ENCODE measurements around the gene F5.

F5 gene

DNA sequence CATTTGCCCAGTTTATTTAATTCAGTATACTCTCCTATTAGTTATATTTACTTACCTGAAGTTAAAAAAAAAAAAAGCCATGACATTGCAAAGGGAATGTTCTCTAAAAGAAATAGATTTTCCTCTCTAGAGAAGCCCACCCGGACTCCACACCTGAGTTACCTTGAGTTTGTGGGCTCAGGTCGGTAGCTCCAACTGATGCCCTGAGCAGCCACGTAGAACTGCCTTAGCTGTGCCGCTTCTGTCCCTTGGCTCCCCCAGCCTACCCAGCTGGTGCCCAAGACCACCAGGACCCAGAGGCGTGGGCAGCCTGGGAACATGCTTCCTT lies 250 bp downstream of the F5 start:
- no peak for DNase-seq

DNA sequence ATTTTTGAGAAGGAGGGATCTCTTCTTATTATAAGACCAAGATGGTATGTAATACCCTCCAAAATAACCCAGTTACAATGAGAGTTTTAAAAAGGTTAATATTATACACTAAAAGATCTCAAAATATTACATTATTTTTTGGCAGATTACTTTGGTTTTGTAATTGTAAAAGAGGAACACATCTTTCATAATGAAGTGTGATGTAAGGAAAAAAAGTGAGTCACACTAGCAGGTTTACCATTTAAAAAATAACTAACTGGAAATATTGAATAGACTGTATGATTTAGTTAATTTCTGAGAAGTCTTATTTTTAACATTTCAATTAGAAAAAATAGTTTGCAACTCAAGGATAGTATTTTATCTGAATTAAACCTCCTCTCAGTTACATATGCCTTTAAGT lies 1.1 kb downstream of the F5 start:
- no peak for DNase-seq

DNA sequence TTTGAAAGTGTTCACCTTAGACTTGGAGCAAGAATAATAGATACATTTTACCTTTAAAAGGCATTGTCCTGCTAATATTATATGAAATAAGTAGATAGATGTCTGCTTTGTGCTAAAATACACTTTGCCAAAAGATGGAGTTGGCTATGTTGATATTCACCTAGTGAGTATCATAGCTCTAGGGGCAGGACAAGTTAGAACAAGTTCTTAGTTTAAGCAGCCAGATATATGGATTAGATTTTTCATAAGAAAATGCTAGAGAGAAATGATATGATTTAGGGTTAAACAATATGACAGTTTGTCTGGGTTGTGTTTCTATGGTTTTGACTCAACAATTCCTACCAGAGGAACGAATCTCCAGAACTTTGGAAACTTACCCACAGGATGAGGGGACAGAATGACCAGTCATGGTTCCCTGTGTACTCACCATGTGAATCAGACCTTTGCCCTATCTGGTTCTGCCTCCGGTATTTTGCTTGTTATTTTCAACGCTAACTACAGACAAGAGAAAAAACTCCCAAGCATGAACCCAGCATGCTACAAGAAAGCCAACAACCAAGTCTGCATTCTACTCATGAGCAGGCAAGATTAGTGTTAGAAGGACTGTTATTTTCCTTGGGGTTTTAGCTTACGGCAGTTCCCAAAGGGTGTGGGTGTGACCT lies 1.7 kb downstream of the F5 start:
- DNase-seq: peak; percentile 19

DNA sequence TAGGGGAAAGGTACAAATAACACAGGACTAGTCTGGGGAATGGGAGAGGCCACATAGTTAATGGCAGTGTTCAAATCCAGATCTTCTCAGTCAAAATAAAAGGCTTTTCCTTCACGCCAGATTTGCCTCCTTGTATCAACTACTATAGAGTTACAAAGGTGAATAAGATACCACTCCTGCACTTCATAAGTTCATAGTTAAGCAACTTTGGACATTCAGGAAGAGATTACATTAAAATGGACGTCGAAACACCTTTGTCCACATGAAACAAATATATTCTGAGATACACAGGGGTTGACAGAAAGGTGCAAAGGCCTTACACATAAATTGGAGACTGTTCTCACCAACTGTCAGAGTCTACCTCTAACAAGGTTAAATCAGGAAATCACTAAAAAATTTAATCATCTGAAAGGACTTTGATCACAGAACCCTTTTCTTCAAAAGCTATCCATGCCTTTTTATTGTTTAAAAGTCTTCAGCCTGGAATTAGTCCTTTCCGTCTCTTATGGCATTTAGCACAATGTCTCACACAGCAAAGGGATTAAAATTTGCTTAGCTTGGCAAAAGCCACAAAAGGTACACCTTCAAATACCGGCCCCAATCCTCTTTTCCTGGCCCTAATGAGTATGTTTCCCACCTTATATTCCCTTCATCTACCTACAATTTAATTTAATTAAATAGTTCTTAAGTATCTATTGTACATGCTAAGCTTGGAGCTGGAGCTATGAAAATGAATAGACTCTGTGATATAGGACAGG lies 8.1 kb downstream of the F5 start:
- no peak for DNase-seq

DNA sequence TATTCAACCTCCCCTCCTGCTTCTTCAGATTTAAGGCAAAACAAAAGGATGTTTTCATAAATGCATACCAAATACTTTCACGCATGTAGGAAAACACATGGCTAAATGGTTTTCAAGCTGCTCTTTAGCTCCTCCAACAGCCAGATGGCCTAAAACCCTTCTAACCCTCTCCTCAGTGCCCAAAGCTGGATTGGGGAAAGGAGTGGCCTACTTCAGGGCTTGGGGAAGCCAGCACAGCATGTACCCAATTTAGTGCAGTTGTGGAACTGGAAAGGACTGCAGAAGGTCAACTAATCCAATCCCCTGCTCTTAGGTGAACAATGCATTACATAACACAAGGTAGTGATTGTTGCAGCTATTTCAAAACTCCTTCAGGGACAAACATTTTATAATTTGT lies 9.3 kb downstream of the F5 start:
- DNase-seq: no peak

DNA sequence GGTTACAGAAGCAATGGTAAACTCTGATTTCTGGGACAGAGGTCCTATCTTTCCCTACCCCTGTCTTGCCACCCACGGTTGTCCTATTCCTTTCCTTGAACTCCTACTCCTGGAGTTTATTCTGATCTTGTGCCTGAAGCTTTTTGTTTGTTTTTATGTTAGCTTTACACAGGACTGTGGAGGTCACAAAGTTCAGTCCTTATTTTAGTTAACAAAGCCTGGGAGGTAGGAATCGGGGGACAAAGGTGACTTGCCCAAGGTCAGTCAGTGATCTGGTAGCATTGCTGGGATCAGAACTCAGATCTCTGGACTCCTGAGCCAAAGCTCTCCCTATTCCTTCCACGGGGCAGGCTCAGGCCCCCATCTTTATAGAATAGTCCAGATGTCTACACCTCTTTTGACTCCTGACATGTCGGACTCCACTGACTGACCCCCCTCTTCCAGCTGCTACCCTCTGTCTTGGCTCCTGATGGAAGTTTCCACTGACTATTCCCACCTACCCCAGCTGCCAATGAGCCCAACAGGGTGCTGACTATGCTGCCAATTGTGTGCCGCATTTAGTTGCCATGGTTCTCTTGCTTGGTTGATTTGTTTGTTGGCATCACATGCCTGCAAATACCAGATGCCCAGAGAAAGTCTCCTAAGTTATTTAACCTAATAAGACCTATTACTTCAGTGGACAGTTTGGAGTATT lies 9.9 kb downstream of the F5 start:
- no peak for DNase-seq

DNA sequence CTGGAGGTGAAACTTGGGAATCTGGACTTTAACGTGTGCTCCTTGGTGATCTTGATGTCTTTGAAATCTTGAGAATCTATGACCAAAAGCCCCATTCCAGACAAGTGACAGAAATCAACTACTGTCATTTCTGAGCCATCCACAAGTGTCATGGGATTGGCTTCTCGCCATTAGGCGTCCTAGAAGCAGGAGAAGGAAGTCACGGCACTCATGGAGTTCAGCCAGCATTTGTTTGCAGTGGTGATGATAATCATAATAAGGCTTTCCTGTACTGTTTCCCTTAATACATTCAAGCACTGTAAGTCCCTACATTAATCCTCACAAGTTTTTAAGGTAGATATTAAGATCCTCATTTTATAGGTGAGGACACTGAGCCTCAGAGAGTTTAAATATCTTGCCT lies 11.9 kb downstream of the F5 start:
- DNase-seq: no peak

DNA sequence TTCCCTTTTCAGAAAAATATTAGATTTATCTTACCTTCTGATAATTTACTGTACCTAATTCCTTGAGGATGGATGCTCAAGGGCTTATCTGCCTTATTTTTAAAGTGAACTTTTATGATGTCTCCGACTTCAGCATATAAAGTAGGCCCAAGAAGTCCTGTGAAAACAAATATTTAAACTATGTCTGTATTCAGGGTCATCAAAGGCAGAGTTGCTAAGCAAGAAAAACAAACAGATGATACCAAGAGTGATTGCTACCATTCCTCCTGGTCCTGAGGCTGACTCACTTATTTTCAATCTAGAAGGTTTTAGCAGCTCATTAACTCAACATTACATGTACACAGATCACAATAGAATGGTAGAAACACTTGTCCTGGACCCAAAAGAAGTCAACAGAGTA lies 14.1 kb downstream of the F5 start:
- DNase-seq: no peak

DNA sequence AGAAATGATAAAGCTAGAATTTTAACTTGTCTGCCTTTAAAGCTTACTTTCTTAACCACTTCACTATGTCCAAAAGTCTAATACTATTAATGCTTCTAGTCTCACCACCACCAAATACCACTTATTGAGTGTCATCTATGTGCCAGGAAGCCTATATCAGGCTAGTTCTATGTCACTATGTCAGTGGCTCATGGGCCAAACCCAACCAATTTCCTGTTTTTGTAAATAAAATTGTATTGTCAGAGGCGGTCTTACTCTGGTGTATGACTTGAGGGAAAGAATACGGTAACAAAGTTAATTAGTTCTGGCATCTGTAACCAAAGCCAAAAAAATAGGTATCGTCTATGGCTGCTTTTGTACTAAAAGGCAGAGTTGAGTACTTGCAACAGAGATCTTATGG lies 14.8 kb downstream of the F5 start:
- no peak for DNase-seq

DNA sequence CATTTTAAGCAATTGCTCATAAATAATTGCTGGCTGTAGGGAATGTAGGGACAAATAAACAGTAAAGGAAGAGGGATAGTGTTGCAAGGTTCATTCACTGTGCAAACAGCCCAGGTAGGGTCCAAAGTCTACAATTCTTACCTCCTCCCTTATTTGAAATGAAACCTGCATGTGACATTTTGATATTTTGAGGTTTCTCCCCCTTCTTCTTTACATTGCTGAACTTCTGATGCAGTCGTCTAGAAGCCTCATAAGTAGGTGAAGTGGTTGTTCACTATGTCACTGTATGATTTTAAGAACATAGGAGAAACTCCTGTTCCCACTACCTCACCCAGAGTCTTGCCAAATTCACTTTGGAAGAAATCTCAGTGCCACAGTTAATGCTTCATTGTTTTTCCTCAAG lies 16.1 kb downstream of the F5 start:
- DNase-seq: no peak

DNA sequence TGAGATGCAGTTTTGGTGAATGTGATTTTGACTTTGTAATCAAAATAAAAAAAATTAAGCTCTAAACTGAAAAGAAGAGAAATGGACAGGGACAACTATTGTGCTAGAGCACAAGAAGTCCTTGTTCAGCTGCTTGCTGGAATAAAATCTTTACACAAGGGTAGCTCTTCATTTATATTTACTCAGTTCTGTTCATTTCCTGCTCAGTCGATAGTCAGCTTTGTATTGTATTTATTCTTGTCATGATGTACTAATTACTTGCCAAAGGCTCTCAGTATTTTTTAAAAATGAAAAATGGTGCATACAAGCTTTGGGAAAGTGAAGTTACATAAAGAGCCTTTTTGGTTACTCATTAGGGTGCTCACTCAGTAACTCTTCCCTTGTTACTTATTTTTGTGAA lies 17.8 kb downstream of the F5 start:
- DNase-seq: no peak

DNA sequence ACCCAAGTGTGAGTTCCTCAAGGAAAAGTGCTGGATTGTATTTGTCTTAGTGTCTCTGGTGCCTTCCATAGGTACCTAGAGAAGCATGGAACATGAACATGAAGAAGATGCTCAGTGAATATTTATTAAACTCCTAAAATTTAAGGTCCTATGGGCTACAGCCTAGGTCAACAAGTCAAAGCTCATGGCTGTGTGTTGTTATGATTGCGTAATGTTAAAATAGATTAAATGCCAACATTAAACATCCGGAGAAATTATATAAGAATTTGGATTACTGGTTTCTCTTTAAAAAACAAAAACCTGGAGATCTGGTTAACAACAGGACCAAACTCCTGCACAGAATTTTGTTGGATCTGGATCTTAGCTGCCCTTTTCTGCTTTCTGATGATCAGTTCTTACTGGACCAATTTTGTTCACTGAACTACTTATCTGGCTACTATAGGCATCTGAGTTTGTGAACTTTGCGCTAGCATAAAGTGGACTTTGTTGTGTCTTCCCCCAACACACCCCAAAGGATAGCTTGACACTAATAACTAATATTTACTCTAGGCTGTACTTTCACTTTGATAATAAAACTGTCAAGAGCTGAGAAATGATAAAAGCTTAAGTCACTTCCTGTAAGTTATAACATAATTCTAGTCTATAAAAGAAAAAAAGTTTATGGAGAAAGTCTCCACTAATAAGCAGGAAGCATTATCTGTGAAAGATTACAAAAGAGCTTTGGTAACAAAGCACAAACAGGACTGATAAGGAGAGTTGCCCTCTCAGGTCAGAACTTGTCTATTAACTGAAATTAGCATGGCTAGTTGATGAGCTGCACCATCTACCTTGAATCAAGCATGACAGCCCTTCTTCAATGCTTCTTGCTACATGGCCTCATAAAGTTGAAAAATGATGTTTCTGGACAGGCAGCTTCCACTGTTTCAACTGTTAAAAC lies 20.7 kb downstream of the F5 start:
- no peak for DNase-seq

DNA sequence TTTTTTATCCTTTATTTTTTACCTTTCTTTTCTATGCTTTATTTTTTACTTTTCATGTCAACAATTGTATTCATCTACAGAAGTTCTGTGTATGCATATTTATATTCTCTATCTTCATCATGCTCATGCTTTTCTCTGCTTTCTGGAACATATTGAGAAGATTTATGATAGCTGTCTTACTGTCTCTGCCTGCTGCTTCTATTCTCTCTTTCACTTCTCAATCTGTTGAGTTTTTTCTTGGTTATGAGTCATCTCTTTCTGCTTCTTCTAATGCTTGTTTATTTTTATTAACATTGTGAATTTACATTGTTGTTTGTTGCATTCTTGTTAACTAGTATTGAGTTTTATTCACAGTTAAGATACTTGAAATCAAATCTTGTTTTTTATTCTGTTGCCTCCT lies 22.6 kb downstream of the F5 start:
- DNase-seq: no peak

DNA sequence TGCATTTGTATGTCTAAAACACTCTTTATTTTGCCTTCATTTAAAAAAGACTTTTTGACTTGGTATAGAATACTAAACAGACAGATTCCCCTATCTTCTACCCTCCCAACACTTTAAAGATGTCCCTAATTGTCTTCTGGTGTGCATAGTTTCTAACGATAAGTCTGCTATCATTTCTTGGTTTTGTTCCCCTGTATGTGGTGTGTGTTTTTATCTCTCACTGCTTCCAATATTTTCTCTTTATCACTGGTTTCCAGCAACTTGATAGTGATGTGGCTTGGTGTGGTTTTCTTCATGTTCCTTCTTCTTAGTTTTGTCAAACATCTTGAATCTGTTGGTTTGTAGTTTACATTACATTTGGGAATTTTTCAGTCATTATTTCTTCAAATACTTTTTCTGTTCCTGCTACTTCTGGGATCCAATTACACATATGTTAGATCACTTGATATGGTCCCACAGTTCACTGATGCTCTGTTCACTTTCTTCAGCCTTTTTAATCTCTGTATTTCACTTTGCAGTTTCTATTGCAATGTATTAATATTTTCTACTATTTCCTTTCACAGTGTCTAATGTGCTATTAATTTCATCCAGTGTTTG lies 23.2 kb downstream of the F5 start:
- no peak for DNase-seq

DNA sequence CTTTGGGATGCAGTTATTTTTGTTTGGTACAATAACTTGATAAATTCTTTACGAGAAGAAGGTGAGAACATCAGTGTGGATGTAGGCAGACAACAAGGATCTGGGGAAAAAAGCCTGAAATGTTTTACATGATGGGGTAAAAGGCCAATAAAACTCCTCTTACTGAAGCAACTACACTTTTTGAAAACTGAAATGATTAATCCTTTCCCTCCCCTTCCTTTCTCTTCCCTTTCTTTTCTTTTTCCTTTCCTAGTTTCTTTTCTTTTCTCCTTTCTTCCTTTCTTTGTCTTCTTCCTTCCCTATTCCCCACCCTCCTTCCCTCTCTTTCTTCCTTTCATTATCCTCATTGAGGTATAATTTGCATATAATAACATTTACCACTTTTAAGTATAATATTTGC lies 24.6 kb downstream of the F5 start:
- no peak for DNase-seq

DNA sequence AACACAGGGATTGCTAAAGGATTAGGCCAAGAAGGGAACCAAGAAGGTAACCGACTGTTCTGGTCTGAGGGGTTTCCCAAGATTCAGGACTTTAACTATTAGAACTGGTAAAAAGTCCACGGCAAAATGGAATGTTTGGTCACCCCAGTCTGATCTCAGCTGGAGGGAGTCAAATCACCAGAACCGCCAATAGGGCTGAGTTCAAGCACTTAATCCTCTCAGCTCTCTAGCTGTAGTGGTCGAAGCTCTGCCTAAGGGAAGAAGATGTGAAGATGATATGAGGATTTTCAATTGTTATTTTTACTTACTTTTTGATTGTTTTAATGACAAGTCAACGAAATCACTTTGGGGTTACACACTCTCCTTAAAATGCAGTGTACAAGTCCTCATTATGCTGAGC lies 29.1 kb downstream of the F5 start:
- no peak for DNase-seq

DNA sequence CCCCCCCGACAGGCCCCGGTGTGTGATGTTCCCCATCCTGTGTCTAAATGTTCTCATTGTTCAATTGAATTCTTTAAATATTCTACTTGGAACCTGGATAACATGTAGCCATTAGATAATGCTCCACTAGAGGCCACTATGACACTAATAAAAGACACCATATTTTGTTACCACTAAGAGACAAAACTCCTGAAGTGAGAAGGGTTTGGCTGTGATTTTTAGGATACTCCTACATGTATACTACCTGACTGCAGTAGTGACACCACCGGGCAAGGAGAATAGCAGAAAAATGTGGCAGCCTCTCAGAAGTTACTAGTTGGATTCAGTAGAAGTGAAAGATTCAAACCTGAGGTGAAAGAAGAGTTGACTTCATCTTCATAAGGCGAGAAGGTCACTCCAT lies 36.0 kb downstream of the F5 start:
- DNase-seq: no peak

DNA sequence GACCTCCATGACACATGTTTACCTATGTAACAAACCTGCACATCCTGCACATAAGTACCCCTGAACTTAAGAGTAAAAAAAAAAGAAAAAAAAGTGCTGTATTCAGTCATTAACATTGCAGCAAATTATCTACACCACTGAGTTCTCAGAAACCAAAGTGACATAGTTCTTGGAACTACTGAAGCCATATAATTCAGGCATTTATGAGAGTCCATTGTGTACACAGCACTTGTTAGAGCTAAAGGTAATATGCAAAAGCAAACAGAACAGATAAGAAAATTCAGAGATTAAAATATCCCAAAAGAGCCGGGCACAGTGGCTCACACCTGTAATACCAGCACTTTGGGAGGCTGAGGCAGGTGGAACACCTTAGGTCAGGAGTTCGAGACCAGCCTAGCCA lies 38.0 kb downstream of the F5 start:
- no peak for DNase-seq

DNA sequence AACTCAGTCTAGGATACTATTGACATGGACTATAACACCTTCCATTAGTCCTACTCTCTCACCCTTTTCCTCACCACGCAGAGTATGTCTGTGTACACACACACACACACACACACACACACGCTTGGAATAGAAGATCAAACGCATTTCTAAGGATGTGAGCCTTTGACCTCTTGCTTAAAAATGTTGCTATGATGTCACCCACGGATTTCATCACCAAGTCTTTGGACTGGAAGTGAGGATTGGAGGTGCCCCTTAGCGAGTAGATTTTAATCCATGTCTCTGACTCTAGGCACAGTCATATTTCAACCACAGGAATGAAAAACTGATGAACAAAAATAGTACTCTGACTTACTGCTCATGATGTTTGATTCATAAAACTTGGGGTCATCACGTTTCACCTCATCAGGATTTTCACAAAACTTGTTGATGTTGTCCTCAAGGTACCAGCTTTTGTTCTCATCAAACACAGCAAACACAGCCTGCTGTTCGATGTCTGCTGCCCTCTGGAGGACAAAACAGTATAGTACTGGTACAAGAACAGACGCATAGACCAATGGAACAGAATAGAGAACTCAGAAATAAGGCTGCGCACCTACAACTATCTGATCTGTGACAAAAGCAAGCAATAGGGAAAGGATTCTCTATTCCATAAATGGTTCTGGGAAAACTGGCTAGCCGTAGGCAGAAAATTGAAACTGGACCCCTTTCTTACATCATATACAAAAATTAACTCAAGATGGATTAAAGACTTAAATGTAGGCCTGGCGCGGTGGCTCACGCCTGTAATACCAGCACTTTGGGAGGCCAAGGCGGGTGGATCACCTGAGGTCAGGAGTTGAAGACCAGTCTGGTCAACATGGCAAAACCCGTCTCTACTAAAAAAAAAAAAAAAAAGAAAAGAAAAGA lies 39.9 kb downstream of the F5 start:
- DNase-seq: peak; percentile 34

DNA sequence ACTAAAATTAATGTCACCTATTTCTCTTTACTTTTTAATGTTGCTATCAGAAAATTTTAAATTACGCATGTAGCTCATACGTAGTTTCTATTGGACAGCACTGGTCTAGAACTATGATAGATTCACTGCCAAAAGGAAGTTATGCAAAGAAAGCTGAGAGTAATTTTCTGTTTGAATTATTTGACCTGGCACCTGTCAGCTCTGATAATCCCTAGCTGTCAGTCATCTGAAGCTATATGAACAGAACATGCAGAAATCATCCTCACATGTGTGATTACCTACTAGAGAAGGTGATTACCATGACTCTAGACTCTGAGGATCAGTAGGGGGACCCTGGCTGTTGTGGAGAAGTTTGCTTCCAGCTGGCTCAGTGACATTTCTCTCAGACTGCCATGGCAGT lies 40.8 kb downstream of the F5 start:
- DNase-seq: no peak

DNA sequence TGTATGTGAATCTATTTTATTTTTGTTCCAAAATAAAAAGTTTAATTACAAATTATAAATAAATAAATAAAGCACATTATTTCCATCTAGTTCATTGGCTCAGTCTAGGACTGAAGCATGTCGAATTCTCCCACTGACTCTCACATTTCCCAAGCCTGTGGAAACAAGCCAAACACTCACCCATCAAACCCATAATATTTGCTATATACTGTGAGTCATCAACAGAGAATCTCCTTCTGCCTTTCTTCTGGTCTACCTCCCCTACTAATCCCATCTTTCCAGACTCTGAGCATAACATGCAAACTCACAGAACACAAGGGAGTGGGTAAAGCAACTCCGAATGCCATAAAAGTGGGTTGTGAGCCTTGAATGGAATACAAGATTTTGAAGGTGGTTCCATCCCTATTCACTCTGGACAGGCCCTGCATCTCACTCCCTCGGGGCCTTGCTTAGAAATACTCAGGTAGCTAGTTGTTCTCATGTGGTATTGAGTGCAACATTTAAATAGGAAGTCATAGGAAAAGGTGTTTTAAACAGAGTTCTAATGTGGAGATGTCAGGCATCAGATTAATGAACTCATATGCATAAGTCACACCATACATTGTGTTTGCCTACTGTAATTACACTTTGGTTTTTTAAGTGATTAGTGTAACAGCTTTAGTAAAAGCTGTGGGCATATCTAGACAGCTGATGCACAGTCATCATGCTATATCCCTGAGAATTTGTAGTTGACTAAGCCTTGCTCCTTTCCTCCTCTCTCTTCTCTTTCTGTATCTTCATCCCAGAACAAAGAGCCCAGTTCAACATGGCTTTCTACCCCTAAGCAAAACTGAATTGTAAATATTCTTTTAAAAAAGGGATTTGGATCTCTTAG lies 47.0 kb downstream of the F5 start:
- no peak for DNase-seq
